Aorta (tissue), 5 donors: Measurements from ENCODE around the gene LUC7L. TPM values are rescaled to one million over a fixed set of nuclear protein-coding genes. Genes with fewer than 3 reads are reported as not detected.
"Not testable (repeated sequence)": the region's sequence is repeated elsewhere in the genome, so short reads cannot be mapped to it uniquely, and the experiment has no call there.

Experiments
- ATAC-seq: fragments of 200-7000 bp; cut with Tn5 transposase; one replicate; pipeline ENCODE4 v1.9.1; 2022; ENCODE audit warnings: moderate library complexity; ENCODE audit not compliant: low FRiP score
- DNase-seq, 2 donors: peaks; one replicate each; pipeline ENCODE4 v3.0.0-alpha.2; 2020
- H3K27ac ChIP-seq, 2 donors: one replicate each; pipeline ENCODE4 v1.5.1; 2013; ENCODE audit warnings: low read length in 2 of 2, mild to moderate bottlenecking in 2 of 2, moderate library complexity in 2 of 2, control low read depth in 1 of 2, inconsistent platforms in 1 of 2, low read depth in 1 of 2
- H3K27me3 ChIP-seq, 2 donors: one replicate each; pipeline ENCODE4 v1.6.1; 2013; ENCODE audit warnings: control low read depth in 1 of 2, low read length in 1 of 2, mild to moderate bottlenecking in 1 of 2, moderate library complexity in 1 of 2; ENCODE audit not compliant: insufficient read depth in 2 of 2, control insufficient read depth in 1 of 2
- H3K36me3 ChIP-seq, 2 donors: one replicate each; pipeline ENCODE4 v1.6.1; 2013; ENCODE audit warnings: control low read depth in 1 of 2, low read length in 1 of 2, mild to moderate bottlenecking in 1 of 2; ENCODE audit not compliant: insufficient read depth in 2 of 2, control insufficient read depth in 1 of 2
- H3K4me1 ChIP-seq, 2 donors: one replicate each; pipeline ENCODE4 v1.6.1; 2013; ENCODE audit warnings: low read length in 2 of 2, control low read depth in 1 of 2, mild to moderate bottlenecking in 1 of 2, moderate library complexity in 1 of 2; ENCODE audit not compliant: insufficient read depth in 2 of 2, control insufficient read depth in 1 of 2
- H3K4me3 ChIP-seq, 2 donors: one replicate each; pipeline ENCODE4 v1.5.1; 2013; ENCODE audit warnings: low read length in 2 of 2, control low read depth in 1 of 2, mild to moderate bottlenecking in 1 of 2
- H3K9me3 ChIP-seq: one replicate; pipeline ENCODE4 v1.6.1; 2013; ENCODE audit warnings: mild to moderate bottlenecking, low read length; ENCODE audit not compliant: control insufficient read depth
- WGBS, 2 donors: extraction: QIAGEN DNeasy Blood & Tissue Kit; methylation state at CpG; one replicate each; pipeline ENCODE4 v1.1.7; 2013; 5-methylcytosine and 5-hydroxymethylcytosine counted together
- intact Hi-C, 2 donors: fragments of 100-400 bp; cut with DNase I; formaldehyde crosslinking; loops; one replicate each; pipeline versions ENCODE4 v1.14.2 to v1.15.0; 2022
- polyA plus RNA-seq, 2 donors: library from polyadenylated mRNA; stranded (reverse); fragments of 200-250 nt; gene quantifications; one replicate each; pipeline ENCODE4 v1.2.3, GENCODE V29; 2013
- total RNA-seq, 2 donors: library from RNA; stranded (reverse); fragmentation: NEBNext Ultra II Directional; extraction: Animal tissue kit (Norgen Biotek cat#: 25700); gene quantifications; one replicate each; pipeline ENCODE4 v1.2.1, GENCODE V29; 2021
- donor health status: healthy with polysubstance abuse.
- donor health status: Bipolar disorder and iron deficiency.
- donor health status: DM: no; HTN: no; CAD: no.
- donor health status: DM: no; HTN: no; CAD: no.
- donor health status: DM: yes; HTN: yes; CAD: no.

LUC7L gene
- total and polyA plus RNA-seq, 4 donors, result 28.4 to 346 (median 84.0) TPM

- Histone ChIP-seq H3K9me3 (no peaks in the 10 kb centered on the region), H3K27ac (no peak overlapping the region), H3K4me1 (no peaks in the 10 kb centered on the region), H3K4me3 (no peak overlapping the region), H3K27me3 (no peaks in the 10 kb centered on the region), H3K36me3 (peaks cover 0 to 14% of the 10 kb centered on the region in 2 donors)
- 89 to 90% methylated on average over 10 of the region's 10 CpGs for WGBS, 2 donors
- DNase-seq, result no peak
- intact Hi-C loops, result no loop called here
- no peak for ATAC-seq
Observed at GRCh38 chr16:259226-259625, 30.0 kb upstream of the LUC7L start.

GRCh38 chr16:258091-258490, 28.8 kb upstream of the LUC7L start:
- H3K9me3 ChIP-seq, H3K4me1 ChIP-seq, intact Hi-C loops, ATAC-seq, DNase-seq, H3K27me3 ChIP-seq, H3K27ac ChIP-seq, H3K4me3 ChIP-seq: not testable (repeated sequence)
- peaks cover 0 to 11% of the 10 kb centered on the region in 2 donors for H3K36me3 ChIP-seq
- WGBS, 2 donors, result 96% methylated on average over 10 to 11 of the region's 13 CpGs

GRCh38 chr16:255183-255582, 25.9 kb upstream of the LUC7L start:
- intact Hi-C loops, result no loop called here
- no peak for ATAC-seq
- H3K4me3 ChIP-seq, result no peak overlapping the region
- H3K27me3 ChIP-seq, result no peaks in the 10 kb centered on the region
- no peak overlapping the region for H3K27ac ChIP-seq
- no peak for DNase-seq
- H3K36me3 ChIP-seq, result peaks cover 0 to 4% of the 10 kb centered on the region in 2 donors
- 96 to 98% methylated on average over 6 of the region's 6 CpGs for WGBS, 2 donors
- no peaks in the 10 kb centered on the region for H3K4me1 ChIP-seq
- H3K9me3 ChIP-seq, result no peaks in the 10 kb centered on the region

- WGBS, 2 donors, result 95 to 97% methylated on average over 25 of the region's 25 CpGs
- H3K36me3 ChIP-seq, result no peaks in the 10 kb centered on the region
- no peaks in the 10 kb centered on the region for H3K9me3 ChIP-seq
- DNase-seq (no peak), ATAC-seq (no peak)
- intact Hi-C loops, result no loop called here
- H3K27me3 ChIP-seq, result no peaks in the 10 kb centered on the region
- H3K27ac ChIP-seq, result no peak overlapping the region
- H3K4me1 ChIP-seq, result no peaks in the 10 kb centered on the region
- H3K4me3 ChIP-seq, result no peak overlapping the region
Observed at GRCh38 chr16:254461-254860, 25.2 kb upstream of the LUC7L start.

DNA sequence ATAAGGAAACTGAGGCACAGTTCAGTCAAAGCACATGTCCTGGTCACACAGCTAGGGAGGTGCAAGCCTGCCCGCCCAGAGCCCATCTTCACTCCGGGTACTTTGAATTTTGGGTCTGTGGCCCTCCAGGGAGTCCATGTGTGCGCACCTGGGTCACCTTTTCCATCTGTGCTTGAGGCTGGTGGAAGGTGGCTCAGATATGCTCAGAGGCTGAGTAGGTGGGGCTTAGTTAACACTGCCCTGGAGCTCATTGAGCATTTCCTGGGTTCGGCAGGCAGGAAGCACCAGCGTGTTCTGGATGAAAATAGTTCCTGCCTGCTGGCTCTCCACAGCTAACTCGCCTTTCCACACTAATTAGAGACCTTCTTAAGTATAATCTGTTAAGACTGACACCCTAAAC, 24.6 kb upstream of the LUC7L start:
- Histone ChIP-seq H3K4me1 (no peaks in the 10 kb centered on the region), H3K27me3 (no peaks in the 10 kb centered on the region), H3K4me3 (no peak overlapping the region), H3K9me3 (no peaks in the 10 kb centered on the region), H3K36me3 (no peaks in the 10 kb centered on the region), H3K27ac (no peak overlapping the region)
- intact Hi-C loops, result no loop called here
- no peak for DNase-seq
- WGBS, 2 donors, result 91% methylated on average over 6 of the region's 6 CpGs
- ATAC-seq, result no peak

DNA sequence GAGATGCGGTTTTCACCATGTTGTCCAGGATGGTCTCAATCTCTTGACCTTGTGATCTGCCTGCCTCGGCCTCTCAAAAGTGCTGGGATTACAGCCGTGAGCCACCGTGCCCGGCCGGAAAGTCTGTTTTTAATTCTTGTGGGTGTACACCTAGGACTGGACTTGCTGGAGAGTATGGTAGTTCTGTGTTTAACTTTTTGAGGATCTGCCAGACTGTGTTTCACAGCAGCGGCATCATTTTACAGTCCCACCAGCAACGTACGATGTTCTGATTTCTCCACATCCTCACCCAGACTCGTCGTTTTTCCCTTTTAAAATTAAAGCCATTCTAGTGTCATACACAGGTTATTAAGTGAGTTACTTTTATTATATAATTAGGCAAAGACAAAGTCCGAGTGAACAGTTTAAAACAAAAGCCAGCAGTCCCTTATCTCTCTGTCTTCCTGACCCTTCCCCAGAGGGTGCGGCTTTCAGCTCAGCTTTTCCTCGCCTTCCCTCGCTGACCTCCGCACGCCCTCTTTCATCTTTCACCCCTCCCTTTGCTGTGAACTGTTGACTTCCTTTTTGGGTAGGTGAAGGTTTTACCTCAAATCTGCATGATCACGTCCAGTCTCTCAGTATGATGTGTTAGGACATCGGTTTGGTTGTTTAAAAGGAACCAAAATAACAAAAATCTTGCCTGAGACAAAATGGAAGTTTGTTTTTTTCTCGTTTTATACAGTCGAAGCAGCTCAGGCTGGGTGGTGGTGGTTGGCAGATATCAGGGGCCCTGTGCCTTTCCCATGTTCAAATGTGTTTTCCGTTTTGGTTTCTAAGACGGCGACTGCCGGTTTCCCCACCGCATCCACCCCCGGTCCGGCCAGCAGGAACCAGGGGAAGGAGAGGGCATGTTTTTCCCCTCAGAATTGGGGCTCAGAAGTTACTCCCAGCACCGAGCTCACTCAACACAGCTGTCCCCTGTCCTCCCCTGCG, 23.4 kb upstream of the LUC7L start:
- Histone ChIP-seq H3K4me3 (no peak overlapping the region), H3K36me3 (no peaks in the 10 kb centered on the region), H3K27me3 (no peaks in the 10 kb centered on the region), H3K4me1 (no peaks in the 10 kb centered on the region), H3K9me3 (no peaks in the 10 kb centered on the region), H3K27ac (no peak overlapping the region)
- intact Hi-C loops, result no loop called here
- WGBS, 2 donors, result 83 to 86% methylated on average over 30 of the region's 30 CpGs
- DNase-seq (no peak), ATAC-seq (no peak)

GRCh38 chr16:249431-249830, 20.2 kb upstream of the LUC7L start:
- Histone ChIP-seq H3K27me3 (no peaks in the 10 kb centered on the region), H3K36me3 (no peaks in the 10 kb centered on the region), H3K4me1 (no peaks in the 10 kb centered on the region), H3K4me3 (no peak overlapping the region), H3K27ac (no peak overlapping the region), H3K9me3 (no peaks in the 10 kb centered on the region)
- WGBS, 2 donors, result 90 to 91% methylated on average over 12 of the region's 12 CpGs
- DNase-seq (peak in 1 of 2 donors; percentile 37), ATAC-seq (no peak)
- intact Hi-C loops, result loop anchor here in 1 of 2 donors (10.0 kb wide), 1 partner anchor 85 kb away; no protein-coding TSS in a partner anchor

GRCh38 chr16:247027-247426, 17.8 kb upstream of the LUC7L start:
- Histone ChIP-seq H3K27ac (no peak overlapping the region), H3K9me3 (no peaks in the 10 kb centered on the region), H3K36me3 (no peaks in the 10 kb centered on the region), H3K4me3 (no peak overlapping the region), H3K27me3 (no peaks in the 10 kb centered on the region), H3K4me1 (no peaks in the 10 kb centered on the region)
- 92 to 93% methylated on average over 12 of the region's 12 CpGs for WGBS, 2 donors
- DNase-seq, result no peak
- no peak for ATAC-seq
- intact Hi-C loops, result loop anchor here in 1 of 2 donors (10.0 kb wide), 1 partner anchor 88 kb away; no protein-coding TSS in a partner anchor

DNA sequence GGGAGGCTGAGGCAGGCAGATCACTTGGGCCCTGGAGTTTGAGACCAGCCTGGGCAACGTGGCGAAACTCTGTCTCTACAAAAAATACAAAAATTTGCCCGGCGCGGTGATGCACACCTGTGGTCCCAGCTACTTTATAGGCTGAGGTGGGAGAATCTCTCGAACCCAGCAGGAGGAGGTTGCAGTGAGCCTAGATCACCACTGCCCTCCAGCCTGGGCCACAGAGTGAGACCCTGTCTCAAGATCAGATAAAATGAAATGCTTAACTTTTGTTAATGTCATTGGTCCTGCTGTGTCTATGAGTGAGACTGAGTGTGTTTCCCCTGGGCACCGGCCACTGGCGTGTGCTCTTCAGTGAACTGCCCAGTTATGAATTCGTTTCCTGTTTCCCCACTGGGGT, 15.9 kb upstream of the LUC7L start:
- H3K27me3 ChIP-seq, result no peaks in the 10 kb centered on the region
- H3K36me3 ChIP-seq, result no peaks in the 10 kb centered on the region
- H3K9me3 ChIP-seq, result no peaks in the 10 kb centered on the region
- no peaks in the 10 kb centered on the region for H3K4me1 ChIP-seq
- H3K27ac ChIP-seq, result no peak overlapping the region
- 87 to 94% methylated on average over 9 of the region's 9 CpGs for WGBS, 2 donors
- DNase-seq (no peak), ATAC-seq (no peak)
- intact Hi-C loops, result loop anchor here in 1 of 2 donors (10.0 kb wide), 1 partner anchor 90 kb away; no protein-coding TSS in a partner anchor
- H3K4me3 ChIP-seq, result no peak overlapping the region
